ENCODE results near the gene HSD3B2. TPM values are rescaled to one million over a fixed set of nuclear protein-coding genes. Genes with fewer than 3 reads are reported as not detected.

Gene HSD3B2
- total RNA-seq, 2 donors from 2014 or later, result not detected

- H3K27me3 ChIP-seq, result no peaks in the 10 kb centered on the region
- no peaks in the 10 kb centered on the region for H3K9me3 ChIP-seq
- 70 to 91% methylated on average over 5 of the region's 5 CpGs for WGBS, 2 donors
- H3K27ac ChIP-seq, result no peak overlapping the region
- ATAC-seq, result no peak
- no peaks in the 10 kb centered on the region for H3K36me3 ChIP-seq (replicated peaks in 1 of 2; ENCODE audit: insufficient read depth in 1 of 2, low read depth in 2 of 2)
- TF ChIP-seq POLR2A (IDR thresholded peaks at IDR 0.05) (no peak), CTCF (IDR thresholded peaks at IDR 0.05) (no peak)
- DNase-seq, result no peak
- H3K4me3 ChIP-seq, result no peak overlapping the region
- peaks cover 6% of the 10 kb centered on the region for H3K4me1 ChIP-seq
- intact Hi-C loops (cut with DNase I), result no loop called here
Measured at GRCh38 chr1:119471566-119471965, 56.6 kb downstream of the HSD3B2 start.

- TF ChIP-seq POLR2A (IDR thresholded peaks at IDR 0.05) (no peak), CTCF (IDR thresholded peaks at IDR 0.05) (no peak)
- H3K27me3 ChIP-seq, result no peaks in the 10 kb centered on the region
- intact Hi-C loops (cut with DNase I), result no loop called here
- no peak for DNase-seq
- H3K4me3 ChIP-seq, result no peak overlapping the region
- ATAC-seq, result no peak
- H3K9me3 ChIP-seq, result no peaks in the 10 kb centered on the region
- no peaks in the 10 kb centered on the region for H3K36me3 ChIP-seq (replicated peaks in 1 of 2; ENCODE audit: insufficient read depth in 1 of 2, low read depth in 2 of 2)
- H3K4me1 ChIP-seq, result peaks cover 6% of the 10 kb centered on the region
- 56 to 77% methylated on average over 5 of the region's 5 CpGs for WGBS, 2 donors
- H3K27ac ChIP-seq, result no peak overlapping the region
Measured at GRCh38 chr1:119472080-119472818, 57.3 kb downstream of the HSD3B2 start.

Other genes with a start within 250 kb of the HSD3B2 start
- gene HAO2, start 46.4 kb upstream of the HSD3B2 start, total RNA-seq, result not detected
- gene HSD3B1, start 92.1 kb downstream of the HSD3B2 start, total RNA-seq, result not detected
- gene ZNF697, start 233.1 kb downstream of the HSD3B2 start, total RNA-seq, result 1 to 10 TPM; 4.9 to 8.6 TPM